SK-N-SH (cell line): ENCODE measurements around the gene CCNY. TPM values are rescaled to one million over a fixed set of nuclear protein-coding genes. Genes with fewer than 3 reads are reported as not detected.

ENCODE experiments used
- CTCF ChIA-PET: fragments of 300-600, 350-600 bp; formaldehyde crosslinking; extraction: SDS; loops from one replicate; lab custom pipeline; 2021; lab: Yijun Ruan, JAX
- POLR2A ChIA-PET: fragments of 350-600 bp; sonication (Branson Sonifier 250); formaldehyde crosslinking; extraction: SDS; loops from one replicate; lab custom pipeline; 2020; ENCODE audit warnings: antibody characterized with exemption, inconsistent platforms; lab: Yijun Ruan, JAX
- DNase-seq: peaks from one replicate; pipeline ENCODE4 v3.0.0; 2012
- H2AFZ ChIP-seq: fragments of 200-600 bp; sonication (generic); 2 replicates; pipeline ENCODE4 v1.8.1; 2016; ENCODE audit warnings: antibody characterized with exemption, mild to moderate bottlenecking, low read depth
- H3F3A ChIP-seq: fragments of 200-600 bp; sonication (generic); replicated peaks from 2 replicates; pipeline ENCODE3; 2016; ENCODE audit warnings: antibody characterized with exemption, mild to moderate bottlenecking; ENCODE audit not compliant: insufficient read depth
- H3K27ac ChIP-seq, 2 experiments: fragments of 200-500 bp in 1 of 2; fragments of 200-600 bp in 1 of 2; sonication (Bioruptor generic) in 1 of 2; sonication (generic), shearing (Covaris generic) in 1 of 2; 2 replicates each; pipeline versions ENCODE4 v1.5.1 to v1.6.1; 2014 to 2016; ENCODE audit warnings: low read depth in 2 of 2, inconsistent platforms in 1 of 2, low read length in 1 of 2, mild to moderate bottlenecking in 1 of 2, mixed read lengths in 1 of 2
- H3K27me3 ChIP-seq: fragments of 200-600 bp; sonication (generic), shearing (Covaris generic); 2 replicates; pipeline ENCODE4 v1.6.1; 2016; ENCODE audit warnings: mixed run types; ENCODE audit not compliant: insufficient read depth
- H3K36me3 ChIP-seq, 2 experiments: fragments of 200-500 bp in 1 of 2; fragments of 200-600 bp in 1 of 2; sonication (Bioruptor generic) in 1 of 2; sonication (generic) in 1 of 2; replicated peaks in 1 of 2; 2 replicates each; pipeline versions ENCODE3 to v1.5.1; 2014 to 2016; ENCODE audit warnings: low read length in 1 of 2, mild to moderate bottlenecking in 1 of 2; ENCODE audit not compliant: insufficient read depth in 2 of 2, control insufficient read depth in 1 of 2
- H3K4me1 ChIP-seq, 2 experiments: fragments of 200-500 bp in 1 of 2; fragments of 200-600 bp in 1 of 2; sonication (Bioruptor generic) in 1 of 2; sonication (generic), shearing (Covaris generic) in 1 of 2; 2 replicates each; pipeline versions ENCODE4 v1.5.1 to v1.6.1; 2014 to 2016; ENCODE audit warnings: low read depth in 1 of 2, low read length in 1 of 2, mixed run types in 1 of 2; ENCODE audit not compliant: insufficient read depth in 2 of 2, control insufficient read depth in 1 of 2
- H3K4me2 ChIP-seq: fragments of 200-600 bp; sonication (generic), shearing (Covaris generic); 2 replicates; pipeline ENCODE4 v1.6.1; 2017; ENCODE audit warnings: mixed run types
- H3K4me3 ChIP-seq, 2 experiments: fragments of 200-500 bp in 1 of 2; fragments of 200-600 bp in 1 of 2; sonication (Bioruptor generic) in 1 of 2; sonication (generic), shearing (Covaris generic) in 1 of 2; 2 replicates each; pipeline versions ENCODE4 v1.5.1 to v1.8.1; 2014 to 2016; ENCODE audit warnings: low read depth in 2 of 2, inconsistent platforms in 1 of 2, low read length in 1 of 2, mild to moderate bottlenecking in 1 of 2, mixed read lengths in 1 of 2, moderate library complexity in 1 of 2
- H3K79me2 ChIP-seq: fragments of 200-600 bp; sonication (generic); 2 replicates; pipeline ENCODE4 v1.8.1; 2017; ENCODE audit warnings: mild to moderate bottlenecking; ENCODE audit not compliant: insufficient read depth
- H3K9ac ChIP-seq: fragments of 200-600 bp; sonication (generic); 2 replicates; pipeline ENCODE4 v1.6.1; 2017; ENCODE audit warnings: mixed run types
- H3K9me2 ChIP-seq: fragments of 200-600 bp; sonication (generic); 2 replicates; pipeline ENCODE4 v1.6.1; 2017; ENCODE audit warnings: mixed run types
- H3K9me3 ChIP-seq: fragments of 200-600 bp; sonication (generic); 2 replicates; pipeline ENCODE4 v1.6.1; 2017; ENCODE audit warnings: mixed run types, mild to moderate bottlenecking, moderate library complexity
- H4K20me1 ChIP-seq: fragments of 200-600 bp; sonication (generic); 2 replicates; pipeline ENCODE4 v1.6.1; 2017; ENCODE audit warnings: mild to moderate bottlenecking, mixed run types; ENCODE audit not compliant: insufficient read depth
- CHD2 ChIP-seq: fragments of 150-350 bp; IDR thresholded peaks from 2 replicates; pipeline ENCODE4 v1.6.1; 2018; ENCODE audit warnings: low read length; ENCODE audit not compliant: partially characterized antibody
- EP300 ChIP-seq, 2 experiments: IDR thresholded peaks; 2 replicates each; pipeline versions ENCODE4 v1.4.0 to v1.6.1; 2012; ENCODE audit warnings: borderline replicate concordance in 1 of 2, low read depth in 1 of 2, low read length in 1 of 2
- EZH2phosphoT487 ChIP-seq: fragments of 200-600 bp; sonication (generic); IDR thresholded peaks from 2 replicates; pipeline ENCODE4 v1.6.1; 2017; ENCODE audit warnings: low read depth, mixed run types, mild to moderate bottlenecking, antibody characterized with exemption, moderate library complexity, borderline replicate concordance
- FOXJ3 ChIP-seq: sonication (generic); formaldehyde crosslinking; IDR thresholded peaks from 2 replicates; pipeline ENCODE4 v1.5.1; 2020; ENCODE audit warnings: mild to moderate bottlenecking, missing genetic modification reagents
- GABPA ChIP-seq: IDR thresholded peaks from 2 replicates; pipeline ENCODE4 v1.4.0; 2012; ENCODE audit warnings: low read depth, mild to moderate bottlenecking
- SIN3A ChIP-seq: IDR thresholded peaks from 2 replicates; pipeline ENCODE4 v1.6.1; 2012; ENCODE audit warnings: low read depth, mild to moderate bottlenecking, low read length, moderate library complexity, borderline replicate concordance
- SMC3 ChIP-seq: IDR thresholded peaks from 2 replicates; pipeline ENCODE4 v1.6.1; 2012; ENCODE audit warnings: low read depth, low read length, improper control_type of control experiment
- TAF1 ChIP-seq: IDR thresholded peaks from 2 replicates; pipeline ENCODE4 v1.6.1; 2012; ENCODE audit warnings: low read depth, mild to moderate bottlenecking, low read length, moderate library complexity, borderline replicate concordance
- YY1 ChIP-seq: IDR thresholded peaks from 2 replicates; pipeline ENCODE4 v1.4.0; 2012; ENCODE audit warnings: low read depth, mild to moderate bottlenecking
- WGBS: methylation state at CpG from one replicate; pipeline ENCODE4 v1.1.6; 2017; ENCODE audit warnings: low lambda C conversion rate; 5-methylcytosine and 5-hydroxymethylcytosine counted together
- polyA plus RNA-seq, 3 experiments: library from polyadenylated mRNA; depleted of rRNA; stranded (reverse); fragments of >200 nt; gene quantifications; 2 replicates each; pipeline ENCODE4 v1.2.3, GENCODE V29; 2012
- TF ChIP-seq, protein P1 (sequence below): fragments of 150-350 bp; IDR thresholded peaks from 2 replicates; pipeline ENCODE4 v1.6.1; 2017; ENCODE audit warnings: antibody characterized with exemption, low read length, low read depth, borderline replicate concordance
- TF ChIP-seq, protein P2 (sequence below): fragments of 150-350 bp; IDR thresholded peaks from 2 replicates; pipeline ENCODE4 v1.6.1; 2016; ENCODE audit warnings: mild to moderate bottlenecking, low read depth, low read length
- TF ChIP-seq, protein P3 (sequence below): IDR thresholded peaks from 2 replicates; pipeline ENCODE4; 2012
- TF ChIP-seq, protein P4 (sequence below): IDR thresholded peaks from 2 replicates; pipeline ENCODE4 v1.6.1; 2012; ENCODE audit warnings: mild to moderate bottlenecking, low read depth, low read length, moderate library complexity

Gene CCNY
- polyA plus RNA-seq, 1 of the 3 experiments (the other 2 are of a cell fraction): 29.4 TPM

DNA sequence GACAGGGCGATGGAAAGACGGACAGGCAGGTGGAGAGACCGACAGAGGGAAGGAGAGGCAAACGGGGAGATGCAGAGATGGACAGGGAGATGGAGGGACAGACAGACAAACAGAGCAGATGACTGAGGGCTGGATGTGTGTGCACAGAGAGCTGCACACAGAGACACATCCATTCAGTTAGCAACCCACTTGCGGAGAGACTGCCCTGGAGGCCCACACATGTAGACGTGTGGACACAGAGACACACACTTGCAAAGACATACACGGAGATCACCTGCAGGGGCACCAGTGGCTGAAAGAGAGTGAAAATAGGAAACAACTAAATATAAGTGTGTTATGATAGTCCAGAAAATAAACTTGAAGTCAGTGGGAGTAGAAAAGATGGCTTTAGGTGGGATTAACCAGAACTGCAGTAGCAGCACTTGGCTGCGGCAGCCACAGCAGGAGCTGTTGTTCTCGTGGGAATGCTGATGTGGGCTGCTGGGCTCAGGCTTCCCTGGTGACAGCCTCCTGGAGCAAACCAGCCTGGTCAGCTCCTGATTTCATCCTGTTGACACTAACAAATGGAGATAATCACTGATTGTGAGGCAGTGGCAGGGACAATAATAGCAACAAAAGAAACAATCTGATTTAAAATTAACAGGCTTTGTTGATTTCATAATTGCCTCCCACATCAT, 134.1 kb downstream of the CCNY start (continued):
- no peak for TF ChIP-seq EP300 (IDR thresholded peaks at IDR 0.05; ENCODE audit: borderline replicate concordance in 1 of 2, low read depth in 1 of 2, low read length in 1 of 2)
- TF ChIP-seq, all 33 proteins: peak for 3

DNA sequence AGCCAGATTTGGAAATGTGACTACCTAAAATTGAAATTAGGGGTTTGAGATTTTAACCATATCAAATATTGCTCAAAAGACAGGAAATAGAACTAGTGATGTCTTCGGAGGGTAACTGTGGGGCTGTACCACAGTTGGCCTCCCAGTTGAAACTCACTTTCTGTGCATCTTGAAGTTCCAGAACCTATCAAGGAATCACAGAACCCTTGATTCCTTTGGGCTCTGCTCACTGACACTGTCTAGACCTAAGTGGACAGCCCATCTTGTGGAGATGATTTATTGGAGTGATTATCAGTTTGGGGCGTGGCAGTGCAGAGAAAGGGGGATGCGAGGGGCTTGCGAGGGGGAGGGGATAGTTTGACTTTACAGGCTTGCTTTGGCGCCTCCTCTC, 134.6 kb downstream of the CCNY start:
- Histone ChIP-seq H4K20me1 (peaks cover 65% of the 10 kb centered on the region), H3K79me2 (peaks cover 71% of the 10 kb centered on the region), H3K4me3 (no peak overlapping the region), H3K4me2 (no peak overlapping the region), H3K9ac (no peak overlapping the region), H3K9me2 (no peaks in the 10 kb centered on the region), H3K9me3 (no peaks in the 10 kb centered on the region), H3F3A (no peaks in the 10 kb centered on the region), H3K27ac (peak overlapping the region in 1 of 2 experiments; percentile 39; a peak in 1 of 4 replicates), H3K27me3 (no peaks in the 10 kb centered on the region), H3K36me3 (no peaks in the 10 kb centered on the region), H2AFZ (no peak overlapping the region), H3K4me1 (peaks cover 5 to 31% of the 10 kb centered on the region in 2 experiments; a peak in 3 of 4 replicates)
- no peak for TF ChIP-seq SIN3A
- TF ChIP-seq GABPA: no peak
- no peak for TF ChIP-seq YY1
- TF ChIP-seq, protein P1, sequence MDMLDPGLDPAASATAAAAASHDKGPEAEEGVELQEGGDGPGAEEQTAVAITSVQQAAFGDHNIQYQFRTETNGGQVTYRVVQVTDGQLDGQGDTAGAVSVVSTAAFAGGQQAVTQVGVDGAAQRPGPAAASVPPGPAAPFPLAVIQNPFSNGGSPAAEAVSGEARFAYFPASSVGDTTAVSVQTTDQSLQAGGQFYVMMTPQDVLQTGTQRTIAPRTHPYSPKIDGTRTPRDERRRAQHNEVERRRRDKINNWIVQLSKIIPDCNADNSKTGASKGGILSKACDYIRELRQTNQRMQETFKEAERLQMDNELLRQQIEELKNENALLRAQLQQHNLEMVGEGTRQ: no peak
- TF ChIP-seq, protein P2, sequence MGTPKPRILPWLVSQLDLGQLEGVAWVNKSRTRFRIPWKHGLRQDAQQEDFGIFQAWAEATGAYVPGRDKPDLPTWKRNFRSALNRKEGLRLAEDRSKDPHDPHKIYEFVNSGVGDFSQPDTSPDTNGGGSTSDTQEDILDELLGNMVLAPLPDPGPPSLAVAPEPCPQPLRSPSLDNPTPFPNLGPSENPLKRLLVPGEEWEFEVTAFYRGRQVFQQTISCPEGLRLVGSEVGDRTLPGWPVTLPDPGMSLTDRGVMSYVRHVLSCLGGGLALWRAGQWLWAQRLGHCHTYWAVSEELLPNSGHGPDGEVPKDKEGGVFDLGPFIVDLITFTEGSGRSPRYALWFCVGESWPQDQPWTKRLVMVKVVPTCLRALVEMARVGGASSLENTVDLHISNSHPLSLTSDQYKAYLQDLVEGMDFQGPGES: no peak
- no peak for TF ChIP-seq EZH2phosphoT487
- TF ChIP-seq CHD2: no peak
- TF ChIP-seq, protein P3, sequence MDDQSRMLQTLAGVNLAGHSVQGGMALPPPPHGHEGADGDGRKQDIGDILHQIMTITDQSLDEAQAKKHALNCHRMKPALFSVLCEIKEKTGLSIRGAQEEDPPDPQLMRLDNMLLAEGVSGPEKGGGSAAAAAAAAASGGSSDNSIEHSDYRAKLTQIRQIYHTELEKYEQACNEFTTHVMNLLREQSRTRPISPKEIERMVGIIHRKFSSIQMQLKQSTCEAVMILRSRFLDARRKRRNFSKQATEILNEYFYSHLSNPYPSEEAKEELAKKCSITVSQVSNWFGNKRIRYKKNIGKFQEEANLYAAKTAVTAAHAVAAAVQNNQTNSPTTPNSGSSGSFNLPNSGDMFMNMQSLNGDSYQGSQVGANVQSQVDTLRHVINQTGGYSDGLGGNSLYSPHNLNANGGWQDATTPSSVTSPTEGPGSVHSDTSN: no peak
- TF ChIP-seq, protein P4, sequence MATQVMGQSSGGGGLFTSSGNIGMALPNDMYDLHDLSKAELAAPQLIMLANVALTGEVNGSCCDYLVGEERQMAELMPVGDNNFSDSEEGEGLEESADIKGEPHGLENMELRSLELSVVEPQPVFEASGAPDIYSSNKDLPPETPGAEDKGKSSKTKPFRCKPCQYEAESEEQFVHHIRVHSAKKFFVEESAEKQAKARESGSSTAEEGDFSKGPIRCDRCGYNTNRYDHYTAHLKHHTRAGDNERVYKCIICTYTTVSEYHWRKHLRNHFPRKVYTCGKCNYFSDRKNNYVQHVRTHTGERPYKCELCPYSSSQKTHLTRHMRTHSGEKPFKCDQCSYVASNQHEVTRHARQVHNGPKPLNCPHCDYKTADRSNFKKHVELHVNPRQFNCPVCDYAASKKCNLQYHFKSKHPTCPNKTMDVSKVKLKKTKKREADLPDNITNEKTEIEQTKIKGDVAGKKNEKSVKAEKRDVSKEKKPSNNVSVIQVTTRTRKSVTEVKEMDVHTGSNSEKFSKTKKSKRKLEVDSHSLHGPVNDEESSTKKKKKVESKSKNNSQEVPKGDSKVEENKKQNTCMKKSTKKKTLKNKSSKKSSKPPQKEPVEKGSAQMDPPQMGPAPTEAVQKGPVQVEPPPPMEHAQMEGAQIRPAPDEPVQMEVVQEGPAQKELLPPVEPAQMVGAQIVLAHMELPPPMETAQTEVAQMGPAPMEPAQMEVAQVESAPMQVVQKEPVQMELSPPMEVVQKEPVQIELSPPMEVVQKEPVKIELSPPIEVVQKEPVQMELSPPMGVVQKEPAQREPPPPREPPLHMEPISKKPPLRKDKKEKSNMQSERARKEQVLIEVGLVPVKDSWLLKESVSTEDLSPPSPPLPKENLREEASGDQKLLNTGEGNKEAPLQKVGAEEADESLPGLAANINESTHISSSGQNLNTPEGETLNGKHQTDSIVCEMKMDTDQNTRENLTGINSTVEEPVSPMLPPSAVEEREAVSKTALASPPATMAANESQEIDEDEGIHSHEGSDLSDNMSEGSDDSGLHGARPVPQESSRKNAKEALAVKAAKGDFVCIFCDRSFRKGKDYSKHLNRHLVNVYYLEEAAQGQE: no peak
- TF ChIP-seq SMC3: no peak
- no peak for TF ChIP-seq TAF1
- no peak for TF ChIP-seq FOXJ3
- CTCF ChIA-PET: interaction anchor here (1.2 kb wide), 1 partner anchor 14 kb away, joined by 3 read pairs; no protein-coding TSS in a partner anchor
- WGBS: 94% methylated on average over 5 of the region's 5 CpGs
- POLR2A ChIA-PET: no interaction called here
- no peak for DNase-seq
